DOHH2 (cell line): ENCODE results near the gene TDRD12.

Experiments
- CTCF ChIP-seq: fragments of 200-600 bp; sonication (generic); IDR thresholded peaks from one replicate; pipeline ENCODE4 v1.5.1; 2014; ENCODE audit warnings: antibody characterized with exemption, mild to moderate bottlenecking, low read depth, low read length; ENCODE audit not compliant: poor library complexity, severe bottlenecking
- EZH2phosphoT487 ChIP-seq: fragments of 200-600 bp; sonication (generic); IDR thresholded peaks from 2 replicates; pipeline ENCODE4 v1.6.1; 2017; ENCODE audit warnings: borderline replicate concordance, mild to moderate bottlenecking, antibody characterized with exemption, low read length, moderate library complexity, mixed read lengths

GRCh38 chr19:32814624-32815023 is 95.1 kb downstream of the TDRD12 start:
- no peak for TF ChIP-seq CTCF
- no peak for TF ChIP-seq EZH2phosphoT487
